PC-3 (cell line): ENCODE data around the gene NINL. TPM values are rescaled to one million over a fixed set of nuclear protein-coding genes. Genes with fewer than 3 reads are reported as not detected.

Source experiments
- ATAC-seq: fragments of 200-7000 bp; cut with Tn5 transposase; 2 replicates; pipeline ENCODE4 v1.9.1; 2020; ENCODE audit warnings: mild to moderate bottlenecking, moderate library complexity
- BruUV-seq: library from RNA; stranded (reverse); fragments of 400-500 nt; replicated peaks from 2 replicates; lab custom pipeline; 2021; lab: Mats Ljungman, UMichigan
- CTCF ChIA-PET: fragments of 300-600 bp; sonication (Branson Sonifier 250); formaldehyde crosslinking; loops from one replicate; lab custom pipeline; 2022; ENCODE audit warnings: antibody characterized with exemption; lab: Charles Lee
- POLR2A ChIA-PET: fragments of 300-600 bp; sonication (Branson Sonifier 250); formaldehyde crosslinking; loops from one replicate; lab custom pipeline; 2022; ENCODE audit warnings: antibody characterized with exemption; ENCODE audit not compliant: unreplicated experiment; lab: Charles Lee
- DNase-seq: peaks from one replicate; pipeline ENCODE4 v3.0.0-alpha.2; 2015
- H2AFZ ChIP-seq: fragments of 300-600 bp; sonication (generic); 2 replicates; pipeline ENCODE4 v1.6.0; 2016; ENCODE audit warnings: antibody characterized with exemption, low read length
- H3F3A ChIP-seq: fragments of 300-600 bp; sonication (generic); one replicate; pipeline ENCODE4 v1.6.0; 2017; ENCODE audit warnings: antibody characterized with exemption, low read length, control low read depth, mild to moderate bottlenecking; ENCODE audit not compliant: unreplicated experiment
- H3K27ac ChIP-seq: fragments of 300-600 bp; sonication (generic); 2 replicates; pipeline ENCODE4 v1.5.1; 2016; ENCODE audit warnings: mild to moderate bottlenecking, low read length
- H3K27me3 ChIP-seq: fragments of 300-600 bp; sonication (generic); 2 replicates; pipeline ENCODE4 v1.6.1; 2016; ENCODE audit warnings: low read length, mixed read lengths
- H3K36me3 ChIP-seq: fragments of 300-600 bp; sonication (generic); 2 replicates; pipeline ENCODE4 v1.6.1; 2016; ENCODE audit warnings: low read depth, mixed run types, low read length, mixed read lengths
- H3K4me1 ChIP-seq: fragments of 300-600 bp; sonication (generic); 2 replicates; pipeline ENCODE4 v1.5.1; 2016; ENCODE audit warnings: low read length; ENCODE audit not compliant: insufficient read depth
- H3K4me2 ChIP-seq: fragments of 300-600 bp; sonication (generic); 2 replicates; pipeline ENCODE4 v1.6.0; 2016; ENCODE audit warnings: low read length
- H3K4me3 ChIP-seq: fragments of 300-600 bp; sonication (generic); 2 replicates; pipeline ENCODE4 v1.5.1; 2016; ENCODE audit warnings: mild to moderate bottlenecking, low read length, mixed read lengths
- H3K79me2 ChIP-seq: fragments of 300-600 bp; sonication (generic); 2 replicates; pipeline ENCODE4 v1.6.1; 2017; ENCODE audit warnings: low read length, mixed read lengths
- H3K9ac ChIP-seq: fragments of 300-600 bp; sonication (generic); 2 replicates; pipeline ENCODE4 v1.6.0; 2016; ENCODE audit warnings: mild to moderate bottlenecking, low read length
- H3K9me2 ChIP-seq: fragments of 300-600 bp; sonication (generic); replicated peaks from 2 replicates; pipeline ENCODE4 v1.6.1; 2016; ENCODE audit warnings: mixed run types, low read length, mixed read lengths
- H3K9me3 ChIP-seq: fragments of 300-600 bp; sonication (generic); 2 replicates; pipeline ENCODE4 v1.6.1; 2016; ENCODE audit warnings: low read length, mixed read lengths
- H4K20me1 ChIP-seq: fragments of 300-600 bp; sonication (generic); 2 replicates; pipeline ENCODE4 v1.6.1; 2016; ENCODE audit warnings: low read length, mixed read lengths
- CTCF ChIP-seq: fragments of 300-600 bp; sonication (generic); conservative IDR thresholded peaks from 2 replicates; pipeline ENCODE4 v1.5.1; 2017; ENCODE audit warnings: antibody characterized with exemption, low read depth, mild to moderate bottlenecking, low read length
- EZH2 ChIP-seq: fragments of 300-600 bp; sonication (generic); IDR thresholded peaks from one replicate; pipeline ENCODE4 v1.6.1; 2017; ENCODE audit warnings: antibody characterized with exemption, mild to moderate bottlenecking, low read length; ENCODE audit not compliant: unreplicated experiment
- EZH2phosphoT487 ChIP-seq: fragments of 300-600 bp; sonication (generic); IDR thresholded peaks from 2 replicates; pipeline ENCODE4 v1.6.1; 2018; ENCODE audit warnings: mild to moderate bottlenecking, antibody characterized with exemption, low read length, borderline replicate concordance
- intact Hi-C: fragments of 100-400 bp; cut with micrococcal nuclease; formaldehyde crosslinking; loops from 2 replicates; pipeline ENCODE4 v1.9.0; 2023
- total RNA-seq: library from RNA; depleted of rRNA; stranded (reverse); fragments of >200 nt; gene quantifications from 2 replicates; pipeline ENCODE4 v1.2.3, GENCODE V29; 2014

NINL gene
- total RNA-seq, 1 experiment from 2014 or later, result 6.5 TPM

GRCh38 chr20:25483431-25484132 lies 101.7 kb downstream of the NINL start:
- Histone ChIP-seq H3K4me3 (no peak overlapping the region), H3K4me2 (no peak overlapping the region), H3K9me3 (no peaks in the 10 kb centered on the region), H3K27ac (no peak overlapping the region), H3K79me2 (no peaks in the 10 kb centered on the region), H3K27me3 (no peaks in the 10 kb centered on the region), H3K4me1 (peaks cover 21% of the 10 kb centered on the region), H3K36me3 (no peaks in the 10 kb centered on the region), H4K20me1 (no peaks in the 10 kb centered on the region), H3K9ac (no peak overlapping the region), H2AFZ (no peak overlapping the region), H3K9me2 (no peaks in the 10 kb centered on the region), H3F3A (no peaks in the 10 kb centered on the region)
- intact Hi-C loops, result no loop called here
- ATAC-seq (no peak), DNase-seq (no peak)
- BruUV-seq, result no TSS peak
- TF ChIP-seq CTCF, result no peak
- TF ChIP-seq EZH2phosphoT487, result no peak
- TF ChIP-seq EZH2, result no peak
- ChIA-PET CTCF (no interaction called here), POLR2A (no interaction called here)

GRCh38 chr20:25481918-25482253 lies 103.4 kb downstream of the NINL start:
- 0 out of 2 replicates have a peak, but pooled peaks have one; percentile 2 for TF ChIP-seq CTCF
- TF ChIP-seq EZH2phosphoT487, result no peak
- H3K36me3 ChIP-seq, result no peaks in the 10 kb centered on the region
- no peak overlapping the region for H3K9ac ChIP-seq
- H3K79me2 ChIP-seq, result no peaks in the 10 kb centered on the region
- no peaks in the 10 kb centered on the region for H4K20me1 ChIP-seq
- H3K9me3 ChIP-seq, result no peaks in the 10 kb centered on the region
- no peaks in the 10 kb centered on the region for H3F3A ChIP-seq
- intact Hi-C loops, result no loop called here
- no peak overlapping the region for H3K4me2 ChIP-seq
- DNase-seq (no peak), ATAC-seq (no peak)
- H3K4me3 ChIP-seq, result no peak overlapping the region
- H3K4me1 ChIP-seq, result peaks cover 21% of the 10 kb centered on the region
- no peaks in the 10 kb centered on the region for H3K27me3 ChIP-seq
- no peak overlapping the region for H3K27ac ChIP-seq
- POLR2A ChIA-PET, result no interaction called here
- no TSS peak for BruUV-seq
- H2AFZ ChIP-seq, result no peak overlapping the region
- no peaks in the 10 kb centered on the region for H3K9me2 ChIP-seq
- CTCF ChIA-PET, result no interaction called here

DNA sequence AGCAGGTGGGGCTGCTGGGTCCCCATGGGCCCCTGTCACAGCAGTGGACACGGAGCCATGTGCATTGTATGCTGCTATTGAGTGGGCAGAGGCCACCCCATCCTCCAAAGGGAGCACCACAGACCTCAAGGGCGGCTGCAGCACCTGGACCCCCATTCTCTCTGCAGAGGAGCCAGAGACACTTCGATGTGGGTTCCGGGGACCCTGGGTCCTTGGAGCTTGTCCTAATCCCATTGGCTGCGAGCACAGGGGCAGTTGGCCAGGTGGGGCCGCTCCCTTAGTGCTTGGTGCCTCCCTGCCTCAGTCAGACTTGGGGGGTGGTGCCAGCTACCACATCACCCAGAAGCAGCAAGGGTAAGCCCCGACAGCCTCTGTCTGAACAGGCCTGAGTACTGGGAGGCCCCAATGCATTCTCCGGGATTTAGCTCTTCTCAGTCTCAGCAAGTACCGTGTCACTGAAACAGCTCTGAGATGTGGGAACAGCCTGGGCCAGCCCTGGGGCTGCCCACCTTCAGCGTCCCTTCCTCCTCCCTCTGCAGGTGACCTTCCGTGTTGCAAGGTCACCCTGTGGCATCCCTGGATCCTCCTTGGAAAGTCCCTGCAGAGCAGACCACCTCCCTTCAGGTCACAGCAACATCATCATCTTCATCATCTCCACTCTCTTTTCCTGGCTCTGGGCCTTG lies 104.0 kb downstream of the NINL start:
- Histone ChIP-seq H3K27ac (no peak overlapping the region), H3K36me3 (no peaks in the 10 kb centered on the region), H3K4me3 (no peak overlapping the region), H3K9ac (no peak overlapping the region), H3K79me2 (no peaks in the 10 kb centered on the region), H3K9me3 (no peaks in the 10 kb centered on the region), H3K4me2 (no peak overlapping the region), H4K20me1 (no peaks in the 10 kb centered on the region), H3F3A (no peaks in the 10 kb centered on the region), H3K27me3 (no peaks in the 10 kb centered on the region), H3K9me2 (no peaks in the 10 kb centered on the region), H3K4me1 (peaks cover 21% of the 10 kb centered on the region), H2AFZ (no peak overlapping the region)
- DNase-seq (no peak), ATAC-seq (no peak)
- TF ChIP-seq EZH2phosphoT487 (no peak), CTCF (0 out of 2 replicates have a peak, but pooled peaks have one; percentile 12)
- BruUV-seq, result no TSS peak
- intact Hi-C loops, result no loop called here
- CTCF ChIA-PET, result no interaction called here
- POLR2A ChIA-PET, result no interaction called here
